CD4-positive, alpha-beta T cell treated with Interleukin-21 for 1 hour (primary cell): Measurements from ENCODE around the gene KRTAP4-1.
"Not testable (repeated sequence)": the region's sequence is repeated elsewhere in the genome, so short reads cannot be mapped to it uniquely, and the experiment has no call there.

Experiments
- DNase-seq: peaks from one replicate; pipeline ENCODE4 v3.0.0-alpha.2; 2020

KRTAP4-1 gene

GRCh38 chr17:41184480-41184961, at the start of gene KRTAP4-1:
Gene KRTAP4-1, minus strand, starts transcription at chr17:41184911. Its CDS starts 57 bp downstream, at chr17:41184854.
- no peak for DNase-seq

DNA sequence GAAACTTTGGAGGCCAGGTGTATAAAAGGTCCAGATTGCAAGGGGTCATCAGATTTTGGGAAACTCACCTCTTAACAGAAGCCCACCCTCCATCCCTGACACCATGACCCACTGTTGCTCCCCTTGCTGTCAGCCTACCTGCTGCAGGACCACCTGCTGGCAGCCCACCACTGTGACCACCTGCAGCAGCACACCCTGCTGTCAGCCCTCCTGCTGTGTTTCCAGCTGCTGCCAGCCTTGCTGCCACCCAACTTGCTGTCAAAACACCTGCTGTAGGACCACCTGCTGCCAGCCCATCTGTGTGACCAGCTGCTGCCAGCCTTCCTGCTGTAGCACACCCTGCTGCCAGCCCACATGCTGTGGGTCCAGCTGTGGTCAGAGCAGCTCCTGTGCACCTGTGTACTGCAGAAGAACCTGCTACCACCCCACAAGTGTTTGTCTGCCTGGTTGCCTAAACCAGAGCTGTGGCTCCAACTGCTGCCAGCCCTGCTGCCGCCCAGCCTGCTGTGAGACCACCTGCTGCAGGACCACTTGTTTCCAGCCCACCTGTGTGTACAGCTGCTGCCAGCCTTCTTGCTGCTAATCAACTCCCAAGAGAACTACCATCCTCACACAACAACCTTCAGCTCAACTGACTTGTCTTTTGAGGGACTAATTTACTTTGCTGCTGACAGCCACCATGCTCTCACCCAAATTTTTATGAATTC, 47.8 kb upstream of the KRTAP4-1 start, which contains the start of gene KRTAP9-3:
Gene KRTAP9-3 (plus strand): TSS at position 51 of the 707 bp plus-strand sequence. CDS start 53 bp downstream, at position 104.
- not testable (repeated sequence) for DNase-seq

DNA sequence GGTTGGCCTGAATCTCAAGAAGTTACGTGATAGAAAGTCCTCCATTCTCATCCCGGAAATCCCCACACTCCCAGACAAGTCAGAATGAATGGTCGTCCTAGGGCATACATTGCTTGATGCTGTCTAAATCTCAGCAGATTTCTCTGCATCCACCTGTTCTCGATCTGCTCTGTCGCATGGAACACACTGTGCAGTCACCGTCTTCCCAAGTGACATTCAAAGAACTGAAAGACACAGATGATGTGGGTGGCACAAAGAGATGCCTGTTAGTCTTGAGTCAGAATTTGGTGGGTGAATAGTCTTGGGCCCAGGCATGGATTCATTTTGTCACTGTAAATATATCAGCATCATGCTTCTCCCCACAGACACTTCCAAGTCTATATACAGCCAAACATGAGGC, 47.0 kb upstream of the KRTAP4-1 start:
- no peak for DNase-seq

- no peak for DNase-seq
These were observed 45.4 kb upstream of the KRTAP4-1 start for GRCh38 chr17:41230094-41230493.

- DNase-seq: not testable (repeated sequence)
These were observed 41.9 kb upstream of the KRTAP4-1 start, which contains the start of gene KRTAP9-2 for GRCh38 chr17:41226598-41227095. Gene KRTAP9-2, plus strand, starts transcription at chr17:41226648. Its CDS starts 7 bp downstream, at chr17:41226655.

DNA sequence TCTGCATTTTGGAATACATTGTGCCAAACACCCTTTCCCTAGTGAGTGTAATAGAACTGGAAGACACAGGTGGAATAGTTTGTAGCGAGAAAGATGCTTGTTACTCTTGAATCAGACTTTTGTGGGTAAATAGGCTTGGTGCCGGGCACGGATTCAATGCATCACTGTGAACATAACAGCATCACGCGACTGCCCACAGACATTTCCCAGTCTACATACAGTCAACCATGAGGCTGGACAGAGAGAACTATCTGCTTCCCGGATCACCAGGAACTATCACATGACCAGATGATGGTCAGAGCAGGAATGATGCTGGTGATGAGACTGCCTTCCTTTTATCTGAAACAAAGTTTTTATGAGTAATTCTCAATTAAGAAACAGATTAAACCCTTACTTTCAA, 41.3 kb upstream of the KRTAP4-1 start:
- DNase-seq: no peak

DNA sequence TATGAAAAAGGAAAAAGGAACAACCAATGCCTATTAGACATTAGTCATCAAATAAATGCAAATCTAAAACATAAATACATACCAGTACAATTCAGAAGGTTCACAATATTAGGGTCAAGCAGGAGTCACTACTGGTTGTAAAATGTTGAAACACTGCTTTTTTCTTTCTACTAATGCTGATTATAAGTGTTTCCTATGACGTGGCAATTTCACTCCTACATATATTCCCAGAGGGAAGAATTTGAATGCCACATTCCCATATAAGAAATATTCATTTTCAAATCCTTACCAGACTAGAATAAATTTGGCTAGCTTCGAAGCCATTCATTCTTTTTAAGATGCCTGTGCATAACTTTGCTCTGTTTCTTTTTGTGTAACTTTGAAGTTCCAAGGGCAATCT, 39.1 kb upstream of the KRTAP4-1 start:
- DNase-seq: no peak

- DNase-seq: no peak
These were observed 31.0 kb upstream of the KRTAP4-1 start for GRCh38 chr17:41215681-41216080.

DNA sequence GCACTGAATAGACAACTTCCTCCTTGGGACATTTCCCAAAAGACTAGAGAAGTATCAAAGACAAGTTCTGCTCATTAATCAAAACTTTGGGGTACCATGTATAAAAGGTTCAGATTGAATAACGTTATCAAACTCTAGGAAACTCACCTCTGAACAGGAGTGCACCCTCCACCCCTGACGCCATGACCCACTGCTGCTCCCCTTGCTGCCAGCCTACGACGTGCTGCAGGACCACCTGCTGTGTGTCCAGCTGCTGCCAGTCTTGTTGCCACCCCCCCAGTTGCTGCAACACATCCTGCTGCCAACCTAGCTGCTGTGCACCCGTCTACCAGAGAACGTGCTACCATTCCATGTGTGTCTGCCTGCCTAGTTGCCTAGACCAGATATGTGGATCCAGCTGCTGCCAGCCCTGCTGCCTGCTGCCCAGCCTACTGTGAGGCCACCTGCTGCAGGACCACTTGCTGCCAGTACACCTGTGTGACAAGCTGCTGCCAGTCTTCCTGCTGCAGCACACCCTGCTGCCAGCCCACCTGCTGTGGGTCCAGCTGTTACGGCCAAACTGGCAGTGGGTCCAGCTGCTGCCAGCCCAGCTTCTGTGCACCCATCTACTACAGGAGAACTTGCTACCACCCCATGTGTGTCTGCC, 27.9 kb upstream of the KRTAP4-1 start:
- no peak for DNase-seq

- no peak for DNase-seq
These were observed 27.2 kb upstream of the KRTAP4-1 start for GRCh38 chr17:41211845-41212466.

DNA sequence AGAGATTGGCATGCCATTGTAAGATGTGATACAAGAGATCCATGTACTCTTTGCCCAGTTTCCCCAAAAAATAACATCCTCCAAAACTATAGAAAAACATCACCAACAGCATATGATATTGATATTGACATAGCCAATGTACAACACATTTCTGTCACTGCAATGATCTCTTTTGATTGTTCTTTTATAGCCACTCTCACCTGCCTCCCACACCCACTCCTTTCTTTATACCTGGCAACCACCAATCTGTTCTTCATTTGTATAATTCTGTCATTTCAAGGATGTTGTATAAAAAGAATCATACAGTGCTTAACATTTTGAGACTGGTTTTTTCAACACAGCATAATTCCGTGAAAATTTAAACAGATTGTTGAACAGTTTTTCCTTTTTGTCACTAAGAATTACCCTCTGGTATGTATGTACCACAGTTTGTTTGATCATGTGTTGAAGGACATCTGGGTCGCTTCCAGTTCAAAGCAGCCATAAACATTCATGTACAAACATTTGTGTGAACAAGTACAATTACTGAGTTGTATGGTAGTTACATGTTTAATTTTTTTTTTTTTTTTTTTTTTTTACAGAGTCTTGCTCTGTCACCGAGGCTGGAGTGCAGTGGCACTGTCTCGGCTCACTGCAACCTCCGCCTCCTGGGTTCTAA, 14.8 kb upstream of the KRTAP4-1 start:
- no peak for DNase-seq

- no peak for DNase-seq
These were observed 11.4 kb upstream of the KRTAP4-1 start for GRCh38 chr17:41196068-41196467.

GRCh38 chr17:41190328-41190727, 5.6 kb upstream of the KRTAP4-1 start:
- DNase-seq: no peak

- not testable (repeated sequence) for DNase-seq
These were observed 5.2 kb upstream of the KRTAP4-1 start, which contains the start of gene KRTAP9-1 for GRCh38 chr17:41189837-41190318. Gene KRTAP9-1, plus strand, starts transcription at chr17:41189887. Its CDS starts 0 bp downstream, at chr17:41189887.

GRCh38 chr17:41186872-41187271, 2.2 kb upstream of the KRTAP4-1 start:
- no peak for DNase-seq

DNA sequence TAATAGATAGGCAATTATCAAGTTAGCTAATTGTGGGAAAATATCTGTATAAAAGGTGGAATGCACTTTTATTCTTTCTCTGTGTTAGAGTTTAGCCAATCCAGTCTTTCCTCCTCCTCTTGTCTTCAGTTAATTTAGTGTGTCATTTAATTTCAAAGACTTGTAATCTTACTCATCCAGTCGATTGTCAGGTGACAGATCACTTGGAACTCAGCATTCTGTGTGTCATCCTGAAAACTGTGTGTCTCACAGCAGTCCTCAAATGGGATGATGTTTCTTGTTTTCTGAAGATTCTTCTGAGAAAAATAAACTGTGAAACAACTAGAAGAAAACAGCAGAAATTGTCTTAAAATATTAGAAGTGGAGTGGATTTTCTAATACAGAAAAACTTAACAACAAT, 290 bp upstream of the KRTAP4-1 start:
- no peak for DNase-seq

GRCh38 chr17:41178843-41179616, 5.7 kb downstream of the KRTAP4-1 start:
- DNase-seq: no peak

- DNase-seq: no peak
These were observed 6.4 kb downstream of the KRTAP4-1 start for GRCh38 chr17:41178341-41178740.

DNA sequence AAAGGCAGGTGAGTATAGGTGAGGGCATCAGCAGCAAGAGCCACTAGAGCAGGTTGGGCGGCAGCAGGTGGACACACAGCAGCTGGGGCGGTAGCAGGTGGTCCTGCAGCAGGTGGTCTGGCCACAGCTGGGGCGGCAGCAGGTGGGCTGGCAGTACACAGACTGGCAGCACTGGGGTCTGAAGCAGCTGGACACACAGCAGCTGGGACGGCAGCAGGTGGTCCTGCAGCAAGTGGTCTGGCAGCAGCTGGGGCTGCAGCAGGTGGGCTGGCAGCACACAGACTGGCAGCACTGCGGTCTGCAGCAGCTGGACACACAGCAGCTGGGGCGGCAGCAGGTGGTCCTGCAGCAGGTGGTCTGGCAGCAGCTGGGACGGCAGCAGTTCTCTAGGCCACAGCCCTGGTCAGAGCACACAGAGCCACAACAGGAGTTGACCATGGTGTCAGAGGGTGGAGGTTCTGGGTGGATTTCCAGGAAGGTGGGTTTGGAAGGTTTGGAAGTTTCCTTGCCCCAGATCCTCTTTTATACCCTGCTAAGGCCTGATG, 6.9 kb downstream of the KRTAP4-1 start, which contains the start of gene KRTAP4-2:
Gene KRTAP4-2 (minus strand): TSS at position 495 of the 545 bp plus-strand sequence. CDS start 57 bp downstream, at position 438.
- no peak for DNase-seq

GRCh38 chr17:41176744-41177387, 7.8 kb downstream of the KRTAP4-1 start:
- no peak for DNase-seq

- no peak for DNase-seq
These were observed 12.8 kb downstream of the KRTAP4-1 start for GRCh38 chr17:41171886-41172285.
